PC-3 (cell line): Measurements from ENCODE around the gene PGM2L1. TPM values are rescaled to one million over a fixed set of nuclear protein-coding genes. Genes with fewer than 3 reads are reported as not detected.

ENCODE experiments used
- ATAC-seq: fragments of 200-7000 bp; cut with Tn5 transposase; 2 replicates; pipeline ENCODE4 v1.9.1; 2020; ENCODE audit warnings: mild to moderate bottlenecking, moderate library complexity
- BruUV-seq: library from RNA; stranded (reverse); fragments of 400-500 nt; replicated peaks from 2 replicates; lab custom pipeline; 2021; lab: Mats Ljungman, UMichigan
- CTCF ChIA-PET: fragments of 300-600 bp; sonication (Branson Sonifier 250); formaldehyde crosslinking; loops from one replicate; lab custom pipeline; 2022; ENCODE audit warnings: antibody characterized with exemption; lab: Charles Lee
- POLR2A ChIA-PET: fragments of 300-600 bp; sonication (Branson Sonifier 250); formaldehyde crosslinking; loops from one replicate; lab custom pipeline; 2022; ENCODE audit warnings: antibody characterized with exemption; ENCODE audit not compliant: unreplicated experiment; lab: Charles Lee
- DNase-seq: peaks from one replicate; pipeline ENCODE4 v3.0.0-alpha.2; 2015
- H2AFZ ChIP-seq: fragments of 300-600 bp; sonication (generic); 2 replicates; pipeline ENCODE4 v1.6.0; 2016; ENCODE audit warnings: antibody characterized with exemption, low read length
- H3F3A ChIP-seq: fragments of 300-600 bp; sonication (generic); one replicate; pipeline ENCODE4 v1.6.0; 2017; ENCODE audit warnings: antibody characterized with exemption, low read length, control low read depth, mild to moderate bottlenecking; ENCODE audit not compliant: unreplicated experiment
- H3K27ac ChIP-seq: fragments of 300-600 bp; sonication (generic); 2 replicates; pipeline ENCODE4 v1.5.1; 2016; ENCODE audit warnings: mild to moderate bottlenecking, low read length
- H3K27me3 ChIP-seq: fragments of 300-600 bp; sonication (generic); 2 replicates; pipeline ENCODE4 v1.6.1; 2016; ENCODE audit warnings: low read length, mixed read lengths
- H3K36me3 ChIP-seq: fragments of 300-600 bp; sonication (generic); 2 replicates; pipeline ENCODE4 v1.6.1; 2016; ENCODE audit warnings: low read depth, mixed run types, low read length, mixed read lengths
- H3K4me1 ChIP-seq: fragments of 300-600 bp; sonication (generic); 2 replicates; pipeline ENCODE4 v1.5.1; 2016; ENCODE audit warnings: low read length; ENCODE audit not compliant: insufficient read depth
- H3K4me2 ChIP-seq: fragments of 300-600 bp; sonication (generic); 2 replicates; pipeline ENCODE4 v1.6.0; 2016; ENCODE audit warnings: low read length
- H3K4me3 ChIP-seq: fragments of 300-600 bp; sonication (generic); 2 replicates; pipeline ENCODE4 v1.5.1; 2016; ENCODE audit warnings: mild to moderate bottlenecking, low read length, mixed read lengths
- H3K79me2 ChIP-seq: fragments of 300-600 bp; sonication (generic); 2 replicates; pipeline ENCODE4 v1.6.1; 2017; ENCODE audit warnings: low read length, mixed read lengths
- H3K9ac ChIP-seq: fragments of 300-600 bp; sonication (generic); 2 replicates; pipeline ENCODE4 v1.6.0; 2016; ENCODE audit warnings: mild to moderate bottlenecking, low read length
- H3K9me2 ChIP-seq: fragments of 300-600 bp; sonication (generic); replicated peaks from 2 replicates; pipeline ENCODE4 v1.6.1; 2016; ENCODE audit warnings: mixed run types, low read length, mixed read lengths
- H3K9me3 ChIP-seq: fragments of 300-600 bp; sonication (generic); 2 replicates; pipeline ENCODE4 v1.6.1; 2016; ENCODE audit warnings: low read length, mixed read lengths
- H4K20me1 ChIP-seq: fragments of 300-600 bp; sonication (generic); 2 replicates; pipeline ENCODE4 v1.6.1; 2016; ENCODE audit warnings: low read length, mixed read lengths
- EZH2 ChIP-seq: fragments of 300-600 bp; sonication (generic); IDR thresholded peaks from one replicate; pipeline ENCODE4 v1.6.1; 2017; ENCODE audit warnings: antibody characterized with exemption, mild to moderate bottlenecking, low read length; ENCODE audit not compliant: unreplicated experiment
- EZH2phosphoT487 ChIP-seq: fragments of 300-600 bp; sonication (generic); IDR thresholded peaks from 2 replicates; pipeline ENCODE4 v1.6.1; 2018; ENCODE audit warnings: mild to moderate bottlenecking, antibody characterized with exemption, low read length, borderline replicate concordance
- intact Hi-C: fragments of 100-400 bp; cut with micrococcal nuclease; formaldehyde crosslinking; loops from 2 replicates; pipeline ENCODE4 v1.9.0; 2023
- total RNA-seq: library from RNA; depleted of rRNA; stranded (reverse); fragments of >200 nt; gene quantifications from 2 replicates; pipeline ENCODE4 v1.2.3, GENCODE V29; 2014
- TF ChIP-seq, protein P1 (sequence below): fragments of 300-600 bp; sonication (generic); conservative IDR thresholded peaks from 2 replicates; pipeline ENCODE4 v1.5.1; 2017; ENCODE audit warnings: antibody characterized with exemption, low read depth, mild to moderate bottlenecking, low read length

PGM2L1 gene
- total RNA-seq, 1 experiment from 2014 or later: 1.9 TPM

DNA sequence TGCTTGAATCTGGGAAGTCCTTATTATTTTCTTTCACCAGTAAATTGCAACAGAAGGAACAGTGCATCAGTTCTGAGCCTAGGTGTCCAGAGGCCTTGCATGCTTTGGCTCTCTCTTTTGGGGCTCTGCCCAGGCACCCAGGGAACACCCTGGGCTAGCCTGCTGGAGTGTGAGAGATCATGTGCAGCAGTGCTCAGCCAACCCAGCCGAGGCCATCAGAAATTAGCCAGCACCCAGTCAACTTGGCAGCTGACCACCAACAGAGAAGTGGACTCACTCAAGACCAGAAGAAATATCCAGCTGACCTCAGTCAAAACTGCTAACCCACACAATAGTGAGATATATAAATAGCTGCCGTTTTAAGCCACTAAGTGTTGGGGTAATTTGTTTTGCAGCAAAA is 75.6 kb downstream of the PGM2L1 start:
- Histone ChIP-seq H3K9me2 (no peaks in the 10 kb centered on the region), H3K4me3 (no peak overlapping the region), H3K4me1 (peaks cover 33% of the 10 kb centered on the region), H3K4me2 (no peak overlapping the region), H3K27ac (peak overlapping the region; percentile 56; the same call in 1 of the 2 replicates), H3K9me3 (no peaks in the 10 kb centered on the region), H2AFZ (no peak overlapping the region), H3K27me3 (no peaks in the 10 kb centered on the region), H3K9ac (no peak overlapping the region), H3K36me3 (no peaks in the 10 kb centered on the region), H3K79me2 (no peaks in the 10 kb centered on the region), H4K20me1 (no peaks in the 10 kb centered on the region), H3F3A (no peaks in the 10 kb centered on the region)
- DNase-seq (no peak), ATAC-seq (no peak)
- TF ChIP-seq, protein P1, sequence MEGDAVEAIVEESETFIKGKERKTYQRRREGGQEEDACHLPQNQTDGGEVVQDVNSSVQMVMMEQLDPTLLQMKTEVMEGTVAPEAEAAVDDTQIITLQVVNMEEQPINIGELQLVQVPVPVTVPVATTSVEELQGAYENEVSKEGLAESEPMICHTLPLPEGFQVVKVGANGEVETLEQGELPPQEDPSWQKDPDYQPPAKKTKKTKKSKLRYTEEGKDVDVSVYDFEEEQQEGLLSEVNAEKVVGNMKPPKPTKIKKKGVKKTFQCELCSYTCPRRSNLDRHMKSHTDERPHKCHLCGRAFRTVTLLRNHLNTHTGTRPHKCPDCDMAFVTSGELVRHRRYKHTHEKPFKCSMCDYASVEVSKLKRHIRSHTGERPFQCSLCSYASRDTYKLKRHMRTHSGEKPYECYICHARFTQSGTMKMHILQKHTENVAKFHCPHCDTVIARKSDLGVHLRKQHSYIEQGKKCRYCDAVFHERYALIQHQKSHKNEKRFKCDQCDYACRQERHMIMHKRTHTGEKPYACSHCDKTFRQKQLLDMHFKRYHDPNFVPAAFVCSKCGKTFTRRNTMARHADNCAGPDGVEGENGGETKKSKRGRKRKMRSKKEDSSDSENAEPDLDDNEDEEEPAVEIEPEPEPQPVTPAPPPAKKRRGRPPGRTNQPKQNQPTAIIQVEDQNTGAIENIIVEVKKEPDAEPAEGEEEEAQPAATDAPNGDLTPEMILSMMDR: no peak
- POLR2A ChIA-PET: no interaction called here
- no TSS peak for BruUV-seq
- intact Hi-C loops: loop anchor here (1.0 kb wide), 1 partner anchor 67 kb away; no protein-coding TSS in a partner anchor
- CTCF ChIA-PET: no interaction called here

DNA sequence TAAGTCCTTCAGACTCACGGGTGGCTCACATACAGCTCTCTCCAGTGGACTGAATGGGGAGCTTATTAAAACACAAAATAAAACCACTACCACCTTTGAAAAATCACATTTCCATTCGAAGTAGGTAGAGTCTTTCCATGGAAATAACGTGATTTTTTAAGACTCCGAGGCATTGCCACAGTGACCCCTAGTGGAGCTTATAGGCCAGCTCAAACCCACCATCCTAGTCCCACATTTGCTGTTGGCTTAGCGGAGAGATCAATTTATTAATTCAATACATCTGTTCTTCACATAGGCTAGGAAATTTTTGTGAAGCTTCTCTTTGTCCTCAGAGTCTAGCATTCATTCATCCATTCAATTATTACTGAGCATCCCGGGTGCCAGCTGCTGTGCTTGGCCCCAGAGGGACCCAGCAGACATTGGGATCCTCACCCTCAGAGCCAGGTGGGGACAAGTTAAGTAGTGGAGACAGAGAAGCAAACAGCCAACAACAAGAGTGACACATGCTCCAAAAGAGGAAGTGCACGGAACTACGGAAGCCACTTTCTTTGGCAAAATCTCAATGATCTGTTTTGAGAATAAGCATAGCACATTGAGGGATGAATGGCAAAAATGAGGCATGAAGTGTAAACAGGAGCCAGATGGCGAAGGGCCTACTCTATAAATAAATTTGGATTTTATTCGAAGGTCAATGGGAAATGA is 76.6 kb downstream of the PGM2L1 start:
- ChIA-PET POLR2A (interaction anchor here (0.6 kb wide), 1 partner anchor 238 kb away, joined by 3 read pairs; no protein-coding TSS in a partner anchor), CTCF (interaction anchor here (0.5 to 1.1 kb wide), 3 partner anchors 66 to 342 kb away, joined by 3 to 6 read pairs (median 5); no protein-coding TSS in a partner anchor)
- peak overlapping the region; percentile 56 for H3K27ac ChIP-seq
- no peaks in the 10 kb centered on the region for H3F3A ChIP-seq
- H3K9me3 ChIP-seq: peaks cover 9% of the 10 kb centered on the region
- intact Hi-C loops: loop anchor here (1.0 kb wide), 1 partner anchor 66 kb away; no protein-coding TSS in a partner anchor
- DNase-seq (peak; percentile 77), ATAC-seq (peak; percentile 60)
- BruUV-seq: no TSS peak
- H3K79me2 ChIP-seq: no peaks in the 10 kb centered on the region
- no peak overlapping the region; the same call in 1 of the 2 replicates for H3K9ac ChIP-seq
- H4K20me1 ChIP-seq: no peaks in the 10 kb centered on the region
- H3K27me3 ChIP-seq: no peaks in the 10 kb centered on the region
- H3K36me3 ChIP-seq: peaks cover 5% of the 10 kb centered on the region; the same call in 1 of the 2 replicates
- peak overlapping the region; percentile 39; the same call in 1 of the 2 replicates for H2AFZ ChIP-seq
- no peaks in the 10 kb centered on the region for H3K9me2 ChIP-seq
- peak overlapping the region; percentile 24 for H3K4me2 ChIP-seq
- H3K4me1 ChIP-seq: peaks cover 33% of the 10 kb centered on the region
- no peak overlapping the region; the same call in 1 of the 2 replicates for H3K4me3 ChIP-seq
- TF ChIP-seq, protein P1: peak; percentile 92
- TF ChIP-seq EZH2phosphoT487 (no peak), EZH2 (no peak)

DNA sequence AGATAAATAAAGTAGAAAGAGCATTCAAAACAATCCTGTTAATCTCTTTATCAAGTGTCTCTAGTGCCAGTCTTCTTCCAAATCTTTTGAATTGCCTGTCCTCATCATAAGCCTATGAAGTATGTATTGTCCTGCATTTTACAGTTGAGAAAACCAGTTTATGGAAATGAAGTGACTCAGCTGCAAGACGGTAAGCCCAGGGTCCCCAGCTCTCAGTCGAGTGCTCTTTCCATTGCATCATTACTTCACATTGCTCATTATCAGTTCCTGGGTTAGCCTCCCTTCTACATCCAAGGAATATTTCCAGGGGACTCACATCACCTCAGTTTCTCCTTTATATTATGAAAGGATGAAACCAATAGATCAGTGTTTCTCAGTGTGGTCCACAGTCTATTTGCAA is 77.7 kb downstream of the PGM2L1 start:
- BruUV-seq: no TSS peak
- H3K9me2 ChIP-seq: no peaks in the 10 kb centered on the region
- H3K27ac ChIP-seq: peak overlapping the region; percentile 0; the same call in 1 of the 2 replicates
- DNase-seq: peak; percentile 60
- ATAC-seq: no peak
- no peak for TF ChIP-seq EZH2phosphoT487
- TF ChIP-seq, protein P1: no peak
- H3K4me1 ChIP-seq: peaks cover 33% of the 10 kb centered on the region
- H3K27me3 ChIP-seq: no peaks in the 10 kb centered on the region
- ChIA-PET POLR2A (no interaction called here), CTCF (no interaction called here)
- H4K20me1 ChIP-seq: no peaks in the 10 kb centered on the region
- no peak overlapping the region for H2AFZ ChIP-seq
- intact Hi-C loops: no loop called here
- no peaks in the 10 kb centered on the region for H3F3A ChIP-seq
- peaks cover 14% of the 10 kb centered on the region for H3K9me3 ChIP-seq
- H3K79me2 ChIP-seq: no peaks in the 10 kb centered on the region
- H3K9ac ChIP-seq: no peak overlapping the region
- peaks cover 7% of the 10 kb centered on the region; the same call in 1 of the 2 replicates for H3K36me3 ChIP-seq
- no peak overlapping the region for H3K4me3 ChIP-seq
- no peak overlapping the region for H3K4me2 ChIP-seq
